PFSK-1 (cell line): ENCODE results near the gene MPV17.

Source experiments
- FOXP2 ChIP-seq: optimal IDR thresholded peaks from 2 replicates; pipeline ENCODE3; 2011; ENCODE audit warnings: borderline replicate concordance, control low read depth, inconsistent platforms; ENCODE audit not compliant: insufficient read depth; ENCODE audit errors: extremely low read length, extremely low read depth
- POLR2AphosphoS5 ChIP-seq: IDR thresholded peaks from 2 replicates; pipeline ENCODE4 v1.6.1; 2012; ENCODE audit warnings: low read depth, mild to moderate bottlenecking, control low read depth, low read length, moderate library complexity
- SIN3A ChIP-seq: IDR thresholded peaks from 2 replicates; pipeline ENCODE4 v1.6.1; 2012; ENCODE audit warnings: mild to moderate bottlenecking, low read length, moderate library complexity, borderline replicate concordance; ENCODE audit not compliant: insufficient read depth
- TAF1 ChIP-seq: IDR thresholded peaks from 2 replicates; pipeline ENCODE4 v1.6.1; 2012; ENCODE audit warnings: low read length, control low read depth, borderline replicate concordance; ENCODE audit not compliant: insufficient read depth
- TF ChIP-seq, protein P1 (sequence below), 2 experiments: IDR thresholded peaks; 2 replicates each; pipeline versions ENCODE4 v1.6.1 to v1.8.0; 2011 to 2012; ENCODE audit warnings: low read depth in 2 of 2, low read length in 2 of 2, control low read depth in 1 of 2, inconsistent platforms in 1 of 2, mild to moderate bottlenecking in 1 of 2, moderate library complexity in 1 of 2; ENCODE audit not compliant: insufficient read depth in 1 of 2

The MPV17 gene

GRCh38 chr2:27363933-27364332 is 41.0 kb upstream of the MPV17 start:
- TF ChIP-seq POLR2AphosphoS5 (peak; percentile 27; the same call in 1 of the 2 replicates), SIN3A (no peak)

DNA sequence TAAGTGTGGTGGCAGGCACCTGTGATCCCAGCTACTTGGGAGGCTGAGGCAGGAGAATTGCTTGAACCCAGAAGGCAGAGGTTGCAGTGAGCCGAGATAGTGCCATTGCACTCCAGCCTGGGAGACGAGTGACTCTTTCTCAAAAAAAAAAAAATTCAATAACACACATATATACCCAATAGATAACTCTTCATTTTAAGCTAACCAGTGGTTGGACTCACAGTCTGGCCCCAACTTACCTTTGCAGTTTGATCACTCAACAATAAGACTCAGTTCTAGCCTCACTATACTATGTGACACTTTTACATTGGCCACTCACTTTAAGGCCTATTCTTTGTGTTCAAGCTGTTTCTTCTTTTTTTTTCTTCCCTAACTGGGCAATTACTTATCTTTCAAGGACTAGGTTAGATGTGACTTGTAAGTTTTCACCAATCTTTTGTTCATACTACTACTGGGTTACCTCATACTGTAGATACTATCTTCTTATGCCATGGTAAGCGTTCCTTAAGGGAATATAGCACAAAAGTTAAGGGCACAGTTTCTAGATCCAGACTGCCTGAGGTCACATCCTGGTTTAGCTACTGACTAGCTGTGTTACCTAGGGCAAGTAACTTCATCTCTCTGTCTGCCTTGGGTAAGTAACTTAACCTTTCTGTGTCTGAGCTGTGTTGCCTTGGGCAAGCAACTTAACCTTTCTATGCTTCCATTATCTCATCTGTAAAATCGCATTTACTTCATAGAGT is 40.0 kb upstream of the MPV17 start:
- TF ChIP-seq FOXP2: no peak
- 0 out of 2 replicates have a peak, but pooled peaks have one; percentile 32 for TF ChIP-seq POLR2AphosphoS5

GRCh38 chr2:27356382-27357181 is 33.7 kb upstream of the MPV17 start, which contains the start of gene GTF3C2:
Gene GTF3C2 (minus strand): TSS chr2:27356764. CDS start chr2:27343554, 13,210 bp downstream.
- TF ChIP-seq FOXP2 (peak; percentile 87), TAF1 (peak; percentile 25), POLR2AphosphoS5 (no peak), SIN3A (no peak)
- TF ChIP-seq, protein P1, sequence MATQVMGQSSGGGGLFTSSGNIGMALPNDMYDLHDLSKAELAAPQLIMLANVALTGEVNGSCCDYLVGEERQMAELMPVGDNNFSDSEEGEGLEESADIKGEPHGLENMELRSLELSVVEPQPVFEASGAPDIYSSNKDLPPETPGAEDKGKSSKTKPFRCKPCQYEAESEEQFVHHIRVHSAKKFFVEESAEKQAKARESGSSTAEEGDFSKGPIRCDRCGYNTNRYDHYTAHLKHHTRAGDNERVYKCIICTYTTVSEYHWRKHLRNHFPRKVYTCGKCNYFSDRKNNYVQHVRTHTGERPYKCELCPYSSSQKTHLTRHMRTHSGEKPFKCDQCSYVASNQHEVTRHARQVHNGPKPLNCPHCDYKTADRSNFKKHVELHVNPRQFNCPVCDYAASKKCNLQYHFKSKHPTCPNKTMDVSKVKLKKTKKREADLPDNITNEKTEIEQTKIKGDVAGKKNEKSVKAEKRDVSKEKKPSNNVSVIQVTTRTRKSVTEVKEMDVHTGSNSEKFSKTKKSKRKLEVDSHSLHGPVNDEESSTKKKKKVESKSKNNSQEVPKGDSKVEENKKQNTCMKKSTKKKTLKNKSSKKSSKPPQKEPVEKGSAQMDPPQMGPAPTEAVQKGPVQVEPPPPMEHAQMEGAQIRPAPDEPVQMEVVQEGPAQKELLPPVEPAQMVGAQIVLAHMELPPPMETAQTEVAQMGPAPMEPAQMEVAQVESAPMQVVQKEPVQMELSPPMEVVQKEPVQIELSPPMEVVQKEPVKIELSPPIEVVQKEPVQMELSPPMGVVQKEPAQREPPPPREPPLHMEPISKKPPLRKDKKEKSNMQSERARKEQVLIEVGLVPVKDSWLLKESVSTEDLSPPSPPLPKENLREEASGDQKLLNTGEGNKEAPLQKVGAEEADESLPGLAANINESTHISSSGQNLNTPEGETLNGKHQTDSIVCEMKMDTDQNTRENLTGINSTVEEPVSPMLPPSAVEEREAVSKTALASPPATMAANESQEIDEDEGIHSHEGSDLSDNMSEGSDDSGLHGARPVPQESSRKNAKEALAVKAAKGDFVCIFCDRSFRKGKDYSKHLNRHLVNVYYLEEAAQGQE (IDR thresholded peaks at IDR 0.05; ENCODE audit: insufficient read depth in 1 of 2, low read depth in 2 of 2, low read length in 2 of 2): peak in 1 of 2 experiments; percentile 48; a peak in 1 of 4 replicates

DNA sequence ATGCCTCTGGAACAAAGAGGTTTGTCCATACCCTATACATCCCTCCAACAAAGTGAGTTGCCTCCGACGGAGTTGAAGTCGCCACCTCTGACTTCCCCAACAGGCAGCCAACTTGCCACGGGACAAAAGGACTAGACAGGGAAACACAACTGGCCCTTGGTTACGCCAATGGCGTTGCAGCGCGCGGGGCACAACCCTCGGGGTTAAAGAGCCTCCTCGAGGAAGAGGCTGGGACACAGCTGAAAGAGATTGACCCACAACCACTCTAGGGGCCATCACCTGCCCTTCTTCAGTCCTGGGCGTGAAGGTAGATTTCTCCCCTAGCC is 33.1 kb upstream of the MPV17 start:
- peak; percentile 56; the same call in 1 of the 2 replicates for TF ChIP-seq TAF1
- TF ChIP-seq SIN3A: peak; percentile 76; the same call in 1 of the 2 replicates
- TF ChIP-seq, protein P1 (IDR thresholded peaks at IDR 0.05; ENCODE audit: insufficient read depth in 1 of 2, low read depth in 2 of 2, low read length in 2 of 2): no peak
- TF ChIP-seq POLR2AphosphoS5: no peak
- no peak for TF ChIP-seq FOXP2

DNA sequence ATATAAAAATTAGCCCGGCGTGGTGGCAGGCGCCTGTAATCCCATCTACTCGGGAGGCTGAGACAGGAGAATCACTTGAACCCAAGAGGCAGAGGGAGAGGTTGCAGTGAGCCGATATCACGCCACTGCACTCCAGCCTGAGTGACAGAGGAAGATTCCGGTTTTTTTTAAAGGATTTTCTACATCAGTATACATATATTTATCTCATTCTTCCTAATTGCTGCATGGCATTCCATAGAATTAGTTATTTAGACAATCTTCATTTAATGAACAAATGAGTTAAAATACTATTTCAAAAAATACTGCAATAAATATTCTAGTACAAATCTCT is 31.7 kb upstream of the MPV17 start:
- TF ChIP-seq POLR2AphosphoS5: no peak
- TF ChIP-seq, protein P1 (IDR thresholded peaks at IDR 0.05; ENCODE audit: insufficient read depth in 1 of 2, low read depth in 2 of 2, low read length in 2 of 2): no peak
- no peak for TF ChIP-seq TAF1
- no peak for TF ChIP-seq FOXP2
- TF ChIP-seq SIN3A: no peak
